ENCODE results near the gene CNTNAP2. TPM values are rescaled to one million over a fixed set of nuclear protein-coding genes. Genes with fewer than 3 reads are reported as not detected.

Gene CNTNAP2
- total and polyA plus RNA-seq, 9 of the 15 experiments (the other 6 are each of a cell fraction or from before 2014, with no cell fraction given) = 0.04 to 0.62 (median 0.09) TPM; not detected in 4

GRCh38 chr7:148177972-148178371 lies 2061.4 kb downstream of the CNTNAP2 start (continued):
- no peak for TF ChIP-seq CHD7 (IDR thresholded peaks at IDR 0.05; ENCODE audit: low read depth, low read length)
- TF ChIP-seq ZNF124 (CRISPR knock-in tag; IDR thresholded peaks at IDR 0.05) = no peak
- no peak for TF ChIP-seq MYNN (IDR thresholded peaks at IDR 0.05)
- TF ChIP-seq MYNN (CRISPR knock-in tag; IDR thresholded peaks at IDR 0.05) = no peak
- TF ChIP-seq ZBTB43 (CRISPR knock-in tag; IDR thresholded peaks at IDR 0.05) = no peak
- TF ChIP-seq HDAC2 (IDR thresholded peaks at IDR 0.05) = no peak
